ENCODE results near the gene PLXNC1.

- TF ChIP-seq TAF1 (conservative IDR thresholded peaks at IDR 0.05) (no peak), ZBTB33 (IDR thresholded peaks at IDR 0.05) (no peak)
These were observed 12.5 kb upstream of the PLXNC1 start for GRCh38 chr12:94135896-94136295.
